H1 (cell line): ENCODE data around the gene TLE1. TPM values are rescaled to one million over a fixed set of nuclear protein-coding genes. Genes with fewer than 3 reads are reported as not detected.
"Not testable (repeated sequence)": the region's sequence is repeated elsewhere in the genome, so short reads cannot be mapped to it uniquely, and the experiment has no call there.

ENCODE experiments used
- CTCF ChIA-PET: fragments of 300-600 bp; sonication (Branson Sonifier 250); formaldehyde crosslinking; loops from one replicate; lab custom pipeline; 2021; ENCODE audit not compliant: partially characterized antibody; lab: Charles Lee
- POLR2A ChIA-PET: fragments of 300-600 bp; sonication (Branson Sonifier 250); formaldehyde crosslinking; loops from one replicate; lab custom pipeline; 2021; ENCODE audit warnings: inconsistent platforms; ENCODE audit not compliant: partially characterized antibody; lab: Charles Lee
- DNase-seq, 2 experiments: peaks; one replicate each; pipeline versions ENCODE4 v3.0.0 to v3.0.0-alpha.2; 2010 to 2022; ENCODE audit warnings: low spot score in 2 of 2, low read depth in 1 of 2, mixed read lengths in 1 of 2
- FAIRE-seq: peaks from 2 replicates; lab custom pipeline; 2011; peaks lifted over from hg19 to GRCh38; lab: Jason Lieb, UNC
- H2AFZ ChIP-seq: 2 replicates; pipeline ENCODE4 v1.8.1; 2012; ENCODE audit warnings: low read length, inconsistent platforms
- H2AK5ac ChIP-seq: 2 replicates; pipeline ENCODE4 v1.6.1; 2013; ENCODE audit warnings: low read depth, low read length
- H2BK120ac ChIP-seq: replicated peaks from 2 replicates; pipeline ENCODE3; 2013; ENCODE audit warnings: low read depth, low read length, inconsistent platforms
- H2BK12ac ChIP-seq: 2 replicates; pipeline ENCODE4 v1.6.1; 2013; ENCODE audit warnings: low read depth, low read length
- H2BK15ac ChIP-seq: 2 replicates; pipeline ENCODE4 v1.6.1; 2013; ENCODE audit warnings: low read length
- H2BK20ac ChIP-seq: 2 replicates; pipeline ENCODE4 v1.6.1; 2013; ENCODE audit warnings: low read length
- H2BK5ac ChIP-seq: 2 replicates; pipeline ENCODE4 v1.6.1; 2013; ENCODE audit warnings: low read depth, low read length
- H3K14ac ChIP-seq: 2 replicates; pipeline ENCODE4 v1.6.1; 2013; ENCODE audit warnings: inconsistent platforms; ENCODE audit not compliant: insufficient read length
- H3K18ac ChIP-seq: 2 replicates; pipeline ENCODE4 v1.6.1; 2013; ENCODE audit warnings: low read length; ENCODE audit errors: extremely low read depth
- H3K23ac ChIP-seq: 2 replicates; pipeline ENCODE4 v1.6.1; 2013; ENCODE audit warnings: inconsistent platforms; ENCODE audit not compliant: insufficient read length
- H3K23me2 ChIP-seq: 2 replicates; pipeline ENCODE4 v1.6.1; 2013; ENCODE audit warnings: low read depth, low read length
- H3K27ac ChIP-seq: 2 replicates; pipeline ENCODE4 v1.6.1; 2011; ENCODE audit warnings: low read depth, low read length, inconsistent platforms
- H3K27me3 ChIP-seq, 4 experiments: replicated peaks in 1 of 4; 1 replicate in 1 of 4; 2 replicates in 3 of 4; pipeline versions ENCODE4 v1.6.1 to v1.8.1; 2011 to 2013; ENCODE audit warnings: low read length in 3 of 4, mild to moderate bottlenecking in 3 of 4, inconsistent platforms in 2 of 4, mixed read lengths in 2 of 4, moderate library complexity in 1 of 4; ENCODE audit not compliant: control insufficient read depth in 3 of 4, insufficient read depth in 3 of 4; ENCODE audit errors: extremely low read depth in 1 of 4
- H3K36me3 ChIP-seq, 4 experiments: 2 replicates each; pipeline versions ENCODE4 v1.6.1 to v1.8.1; 2011 to 2013; ENCODE audit warnings: mild to moderate bottlenecking in 4 of 4, low read length in 3 of 4, moderate library complexity in 2 of 4, control low read depth in 1 of 4, inconsistent platforms in 1 of 4; ENCODE audit not compliant: insufficient read depth in 4 of 4, control insufficient read depth in 2 of 4
- H3K4ac ChIP-seq: replicated peaks from 2 replicates; pipeline ENCODE3; 2013; ENCODE audit warnings: low read length, low read depth, mixed read lengths, inconsistent platforms; ENCODE audit not compliant: insufficient read length
- H3K4me1 ChIP-seq, 4 experiments: replicated peaks in 1 of 4; 1 replicate in 1 of 4; 2 replicates in 3 of 4; pipeline versions ENCODE4 v1.6.1 to v1.8.1; 2011 to 2013; ENCODE audit warnings: low read length in 3 of 4, inconsistent platforms in 2 of 4, mixed read lengths in 1 of 4; ENCODE audit not compliant: insufficient read depth in 4 of 4, control insufficient read depth in 3 of 4
- H3K4me2 ChIP-seq, 2 experiments: 2 replicates each; pipeline versions ENCODE4 v1.6.1 to v1.8.1; 2011 to 2013; ENCODE audit warnings: low read depth in 2 of 2, low read length in 2 of 2, control low read depth in 1 of 2, inconsistent platforms in 1 of 2, mild to moderate bottlenecking in 1 of 2; ENCODE audit not compliant: insufficient read depth in 1 of 2
- H3K4me3 ChIP-seq, 4 experiments: fragments of 200-600, 300-600 bp in 1 of 4; sonication (generic), shearing (Covaris generic), sonication (Bioruptor Twin) in 1 of 4; 2 replicates each; pipeline versions ENCODE4 v1.5.1 to v1.8.1; 2011 to 2016; ENCODE audit warnings: low read length in 4 of 4, low read depth in 3 of 4, control low read depth in 2 of 4, inconsistent platforms in 2 of 4, mild to moderate bottlenecking in 2 of 4, mixed read lengths in 1 of 4, moderate library complexity in 1 of 4; ENCODE audit not compliant: insufficient read depth in 2 of 4; ENCODE audit errors: extremely low read depth in 1 of 4
- H3K56ac ChIP-seq: replicated peaks from 2 replicates; pipeline ENCODE3; 2013; ENCODE audit warnings: low read depth, mild to moderate bottlenecking, mixed read lengths, low read length, inconsistent platforms; ENCODE audit not compliant: insufficient read length
- H3K79me1 ChIP-seq: 2 replicates; pipeline ENCODE4 v1.6.1; 2013; ENCODE audit warnings: low read depth, low read length, control low read depth
- H3K79me2 ChIP-seq, 2 experiments: 2 replicates each; pipeline versions ENCODE4 v1.6.1 to v1.8.1; 2012 to 2013; ENCODE audit warnings: low read length in 2 of 2, mild to moderate bottlenecking in 2 of 2, inconsistent platforms in 1 of 2; ENCODE audit not compliant: insufficient read depth in 2 of 2, control insufficient read depth in 1 of 2
- H3K9ac ChIP-seq, 4 experiments: replicated peaks in 1 of 4; 1 replicate in 1 of 4; 2 replicates in 3 of 4; pipeline versions ENCODE4 v1.6.1 to v1.8.1; 2011 to 2013; ENCODE audit warnings: low read depth in 3 of 4, low read length in 3 of 4, control low read depth in 2 of 4, mild to moderate bottlenecking in 2 of 4, moderate library complexity in 2 of 4, inconsistent platforms in 1 of 4; ENCODE audit errors: extremely low read depth in 1 of 4
- H3K9me3 ChIP-seq, 2 experiments: 2 replicates each; pipeline versions ENCODE4 v1.6.1 to v1.8.1; 2012 to 2013; ENCODE audit warnings: mild to moderate bottlenecking in 2 of 2, moderate library complexity in 2 of 2, control low read depth in 1 of 2, inconsistent platforms in 1 of 2, low read depth in 1 of 2, low read length in 1 of 2, mixed read lengths in 1 of 2; ENCODE audit not compliant: insufficient read depth in 2 of 2
- H4K20me1 ChIP-seq, 2 experiments: replicated peaks in 1 of 2; 2 replicates each; pipeline versions ENCODE3 to v1.8.1; 2011 to 2013; ENCODE audit warnings: inconsistent platforms in 2 of 2, low read length in 2 of 2, mild to moderate bottlenecking in 1 of 2; ENCODE audit not compliant: insufficient read depth in 2 of 2, control insufficient read depth in 1 of 2
- H4K5ac ChIP-seq: 2 replicates; pipeline ENCODE4 v1.6.1; 2013; ENCODE audit warnings: low read length, low read depth, mixed read lengths, inconsistent platforms; ENCODE audit not compliant: insufficient read length
- H4K8ac ChIP-seq: 2 replicates; pipeline ENCODE4 v1.8.0; 2013; ENCODE audit warnings: mild to moderate bottlenecking, moderate library complexity, low read length, inconsistent platforms; ENCODE audit not compliant: insufficient read depth; ENCODE audit errors: extremely low read depth
- H4K91ac ChIP-seq: replicated peaks from 2 replicates; pipeline ENCODE3; 2013; ENCODE audit warnings: low read length, mixed read lengths, inconsistent platforms; ENCODE audit not compliant: insufficient read length
- HDAC2 ChIP-seq, 2 experiments: fragments of 300-600 bp in 1 of 2; sonication (generic) in 1 of 2; IDR thresholded peaks; 2 replicates each; pipeline ENCODE4 v1.6.1; 2011 to 2012; ENCODE audit warnings: low read depth in 2 of 2, low read length in 2 of 2, mild to moderate bottlenecking in 2 of 2, moderate library complexity in 2 of 2, borderline replicate concordance in 1 of 2, inconsistent platforms in 1 of 2
- HDAC6 ChIP-seq: IDR thresholded peaks from one replicate; pipeline ENCODE4 v1.7.1; 2012; ENCODE audit warnings: low read depth, mild to moderate bottlenecking, inconsistent platforms, low read length, moderate library complexity
- RXRA ChIP-seq: IDR thresholded peaks from 2 replicates; pipeline ENCODE4 v1.6.1; 2011; ENCODE audit warnings: low read depth, mild to moderate bottlenecking, low read length, moderate library complexity; ENCODE audit not compliant: insufficient read depth
- SP1 ChIP-seq: IDR thresholded peaks from 2 replicates; pipeline ENCODE4 v1.6.1; 2011; ENCODE audit warnings: low read depth, low read length
- SP4 ChIP-seq: IDR thresholded peaks from 2 replicates; pipeline ENCODE4 v1.6.1; 2012; ENCODE audit warnings: low read length, inconsistent platforms
- TCF12 ChIP-seq: IDR thresholded peaks from 2 replicates; pipeline ENCODE4 v1.6.1; 2011; ENCODE audit warnings: low read depth, mild to moderate bottlenecking, low read length
- polyA plus RNA-seq, 7 experiments: library from polyadenylated mRNA; depleted of rRNA in 3 of 7; stranded (reverse) in 5 of 7; unstranded in 2 of 7; fragments of >200 nt in 5 of 7; fragments of 200-250 nt in 2 of 7; gene quantifications; 1 replicate in 5 of 7; 2 replicates in 1 of 7; 4 replicates in 1 of 7; pipeline versions ENCODE4 v1.2.1 to v1.2.3, GENCODE V29; 2011 to 2013; ENCODE audit warnings: missing spikeins in 2 of 7, mixed read lengths in 2 of 7
- total RNA-seq: library from RNA; stranded (reverse); fragmentation: NEBNext Ultra II Directional; extraction: Animal tissue kit (Norgen Biotek cat#: 25700); gene quantifications from 2 replicates; pipeline ENCODE4 v1.2.1, GENCODE V29; 2021

Gene TLE1
- total and polyA plus RNA-seq, 2 of the 8 experiments (the other 6 are each of a cell fraction or from before 2014, with no cell fraction given), result 81.8 to 91.6 TPM

GRCh38 chr9:81607593-81608288, 81.6 kb downstream of the TLE1 start (continued):
- TF ChIP-seq HDAC6 (no peak), TCF12 (no peak), RXRA (no peak), SP1 (no peak), SP4 (no peak), HDAC2 (IDR thresholded peaks at IDR 0.05; ENCODE audit: borderline replicate concordance in 1 of 2, low read depth in 2 of 2, low read length in 2 of 2) (no peak)

GRCh38 chr9:81606261-81606660, 83.1 kb downstream of the TLE1 start:
- POLR2A ChIA-PET, H3K4me1 ChIP-seq, H3K27me3 ChIP-seq, H3K4me2 ChIP-seq, H3K4me3 ChIP-seq, H3K9me3 ChIP-seq, H2AFZ ChIP-seq, H2BK15ac ChIP-seq, CTCF ChIA-PET, H2BK120ac ChIP-seq, H3K56ac ChIP-seq, H2BK5ac ChIP-seq, H4K8ac ChIP-seq, H3K9ac ChIP-seq, H3K4ac ChIP-seq, H2AK5ac ChIP-seq, H3K18ac ChIP-seq, H4K5ac ChIP-seq, H3K23me2 ChIP-seq, H2BK12ac ChIP-seq, H4K91ac ChIP-seq, FAIRE-seq, DNase-seq, H2BK20ac ChIP-seq, H3K79me1 ChIP-seq, H4K20me1 ChIP-seq, H3K23ac ChIP-seq, H3K14ac ChIP-seq, H3K27ac ChIP-seq: not testable (repeated sequence)
- Histone ChIP-seq H3K79me2 (peaks cover 0 to 24% of the 10 kb centered on the region in 2 experiments; a peak in 1 of 4 replicates), H3K36me3 (peaks cover 13 to 66% (median 47%) of the 10 kb centered on the region in 4 experiments)
